Fibroblast of the aortic adventitia (primary cell): ENCODE results near the gene MYL11. TPM values are rescaled to one million over a fixed set of nuclear protein-coding genes. Genes with fewer than 3 reads are reported as not detected.
A peak's percentile ranks its signal among the peaks of the same experiment; 100 is the strongest.

Experiments used
- DNase-seq: peaks from one replicate; pipeline ENCODE4 v3.0.0-alpha.2; 2010; ENCODE audit warnings: low read depth
- H3K4me3 ChIP-seq: 2 replicates; pipeline ENCODE4 v1.5.1; 2011; ENCODE audit warnings: low read depth, mild to moderate bottlenecking, control low read depth, low read length, moderate library complexity
- CTCF ChIP-seq: IDR thresholded peaks from 2 replicates; pipeline ENCODE4 v1.5.1; 2011; ENCODE audit warnings: mild to moderate bottlenecking, low read length, control low read depth, inconsistent platforms; ENCODE audit not compliant: insufficient read depth
- total RNA-seq: library from RNA; depleted of rRNA; stranded (reverse); fragments of >200 nt; gene quantifications from 2 replicates; pipeline ENCODE4 v1.2.3, GENCODE V29; 2012; ENCODE audit warnings: low replicate concordance

The MYL11 gene
- total RNA-seq, 1 donor: not detected

GRCh38 chr16:30351586-30352419, 22.8 kb upstream of the MYL11 start:
- DNase-seq: peak; percentile 98
- TF ChIP-seq CTCF: no peak
- no peak overlapping the region for H3K4me3 ChIP-seq

- DNase-seq: no peak
- TF ChIP-seq CTCF: peak; percentile 23
- no peak overlapping the region for H3K4me3 ChIP-seq
These were observed 21.9 kb upstream of the MYL11 start for GRCh38 chr16:30352488-30353401.

GRCh38 chr16:30353438-30354129, 21.0 kb upstream of the MYL11 start:
- peak overlapping the region; percentile 97 for H3K4me3 ChIP-seq
- no peak for TF ChIP-seq CTCF
- no peak for DNase-seq

GRCh38 chr16:30354423-30355143, 20.0 kb upstream of the MYL11 start:
- TF ChIP-seq CTCF: no peak
- DNase-seq: peak; percentile 19
- peak overlapping the region; percentile 97 for H3K4me3 ChIP-seq

- peak; percentile 17 for TF ChIP-seq CTCF
- peak; percentile 99 for DNase-seq
- peak within 1 kb of the TSS; percentile 97 for H3K4me3 ChIP-seq
These were observed 19.3 kb upstream of the MYL11 start, which contains the start of gene CD2BP2 for GRCh38 chr16:30355144-30355953. CD2BP2 (minus strand) TSS chr16:30355308; CDS start chr16:30354681, 627 bp downstream.
